Measurements from ENCODE around the gene PSMC3.

GRCh38 chr11:47467357-47467756 lies 41.1 kb upstream of the PSMC3 start:
- TF ChIP-seq CTCF (IDR thresholded peaks at IDR 0.05) (no peak), POLR2A (IDR thresholded peaks at IDR 0.05) (no peak)

Data from heart left ventricle (tissue), 13 donors.